Mesendoderm (in vitro differentiated cells): Measurements from ENCODE around the gene DCDC2C.

Experiments used
- DNase-seq: peaks from one replicate; pipeline ENCODE4 v3.0.0; 2013
- H2AK5ac ChIP-seq: 2 replicates; pipeline ENCODE4 v1.6.1; 2013; ENCODE audit warnings: low read length, inconsistent platforms
- H2BK120ac ChIP-seq: 2 replicates; pipeline ENCODE4 v1.6.1; 2013; ENCODE audit warnings: low read depth, mild to moderate bottlenecking, low read length, moderate library complexity, mixed read lengths
- H2BK15ac ChIP-seq: replicated peaks from 2 replicates; pipeline ENCODE4 v1.6.1; 2013; ENCODE audit warnings: low read depth, mild to moderate bottlenecking, moderate library complexity
- H2BK5ac ChIP-seq: 2 replicates; pipeline ENCODE4 v1.6.1; 2013; ENCODE audit warnings: low read length, inconsistent platforms
- H3K18ac ChIP-seq: 2 replicates; pipeline ENCODE4 v1.6.1; 2013; ENCODE audit warnings: mild to moderate bottlenecking, low read length, mixed read lengths
- H3K23ac ChIP-seq: one replicate; pipeline ENCODE4 v1.6.1; 2013; ENCODE audit warnings: low read length
- H3K27ac ChIP-seq: 2 replicates; pipeline ENCODE4 v1.5.1; 2013; ENCODE audit warnings: low read depth, mild to moderate bottlenecking, inconsistent platforms, low read length, moderate library complexity
- H3K27me3 ChIP-seq: 2 replicates; pipeline ENCODE4 v1.6.1; 2013; ENCODE audit warnings: low read length, control low read depth, mild to moderate bottlenecking, inconsistent platforms; ENCODE audit not compliant: insufficient read depth, poor library complexity
- H3K36me3 ChIP-seq: 2 replicates; pipeline ENCODE4 v1.6.1; 2013; ENCODE audit warnings: low read length, inconsistent platforms; ENCODE audit not compliant: control insufficient read depth, insufficient read depth
- H3K4ac ChIP-seq: one replicate; pipeline ENCODE4 v1.6.1; 2013; ENCODE audit warnings: low read depth, mild to moderate bottlenecking, low read length, moderate library complexity
- H3K4me1 ChIP-seq: 2 replicates; pipeline ENCODE4 v1.6.1; 2013; ENCODE audit warnings: low read depth, low read length, inconsistent platforms; ENCODE audit not compliant: control insufficient read depth
- H3K4me2 ChIP-seq: 2 replicates; pipeline ENCODE4 v1.6.1; 2013; ENCODE audit warnings: low read length
- H3K4me3 ChIP-seq: 2 replicates; pipeline ENCODE4 v1.5.1; 2013; ENCODE audit warnings: mild to moderate bottlenecking, low read length
- H3K56ac ChIP-seq: one replicate; pipeline ENCODE4 v1.6.1; 2013; ENCODE audit warnings: low read length
- H3K79me1 ChIP-seq: 2 replicates; pipeline ENCODE4 v1.6.1; 2013; ENCODE audit warnings: low read length, inconsistent platforms
- H3K79me2 ChIP-seq: 2 replicates; pipeline ENCODE4 v1.6.1; 2013; ENCODE audit warnings: mild to moderate bottlenecking, low read length; ENCODE audit not compliant: control insufficient read depth, insufficient read depth
- H3K9ac ChIP-seq: 2 replicates; pipeline ENCODE4 v1.6.1; 2013; ENCODE audit warnings: low read length, inconsistent platforms
- H4K5ac ChIP-seq: one replicate; pipeline ENCODE4 v1.6.1; 2013; ENCODE audit warnings: low read length
- H4K8ac ChIP-seq: one replicate; pipeline ENCODE4 v1.6.1; 2013; ENCODE audit warnings: low read depth, mild to moderate bottlenecking, control low read depth, low read length, moderate library complexity
- WGBS: extraction: QIAGEN DNeasy Blood & Tissue Kit; methylation state at CpG from one replicate; pipeline ENCODE4 v1.1.7; 2013; ENCODE audit warnings: low lambda C conversion rate, missing lambda C conversion rate; ENCODE audit not compliant: insufficient coverage; ENCODE audit errors: extremely low coverage; 5-methylcytosine and 5-hydroxymethylcytosine counted together

DCDC2C gene

DNA sequence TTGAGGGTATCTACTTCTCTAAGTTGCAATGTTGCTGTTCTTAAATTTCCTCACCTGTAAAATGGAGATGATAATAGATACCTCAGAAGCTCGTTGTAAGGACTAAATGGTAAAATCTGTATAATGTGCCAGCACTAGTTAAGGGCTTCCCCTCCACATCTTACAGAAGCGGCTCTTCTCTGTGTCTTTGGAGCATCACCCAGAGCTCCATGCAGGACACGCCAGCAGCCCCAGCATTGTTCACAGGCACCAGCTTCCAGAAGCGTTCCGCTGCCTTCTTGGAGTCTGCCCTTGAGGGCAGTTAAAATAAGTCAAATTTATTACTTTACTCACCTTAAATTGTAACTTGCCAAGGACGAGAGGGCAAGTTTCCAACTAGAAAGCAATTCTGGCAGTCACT is 5.8 kb downstream of the DCDC2C start:
- Histone ChIP-seq H3K56ac (no peak overlapping the region), H2BK120ac (no peak overlapping the region), H3K9ac (no peak overlapping the region), H3K23ac (no peak overlapping the region), H3K4me3 (no peak overlapping the region), H2AK5ac (no peak overlapping the region), H3K79me2 (no peaks in the 10 kb centered on the region), H3K4me2 (no peak overlapping the region), H4K8ac (no peak overlapping the region), H4K5ac (no peak overlapping the region), H3K27me3 (no peaks in the 10 kb centered on the region), H2BK5ac (no peak overlapping the region), H2BK15ac (no peak overlapping the region), H3K36me3 (no peaks in the 10 kb centered on the region), H3K4ac (no peak overlapping the region), H3K4me1 (no peaks in the 10 kb centered on the region), H3K27ac (no peak overlapping the region), H3K18ac (no peak overlapping the region), H3K79me1 (no peaks in the 10 kb centered on the region)
- no peak for DNase-seq
- WGBS = no CpG with 5 or more reads among the region's 6 CpGs

DNA sequence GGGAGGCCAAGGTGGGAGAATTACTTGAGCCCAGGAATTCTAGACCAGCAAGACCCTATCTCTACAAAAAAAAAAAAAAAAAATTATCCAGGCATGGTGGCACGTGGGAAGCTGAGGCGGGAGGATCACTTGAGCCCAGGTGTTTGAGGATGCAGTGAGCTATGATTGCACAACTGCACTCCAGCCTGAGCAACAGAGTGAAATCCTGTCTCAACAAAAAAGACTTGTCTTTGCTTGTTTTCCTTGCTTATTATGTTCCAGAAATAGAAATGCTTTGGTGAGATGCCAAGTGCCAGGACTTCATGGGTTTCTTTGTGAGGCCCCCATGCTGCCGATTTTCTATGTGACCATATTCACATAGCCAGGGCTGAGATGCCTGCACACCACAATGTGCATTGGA is 9.0 kb downstream of the DCDC2C start:
- no CpG with 5 or more reads among the region's 3 CpGs for WGBS

DNA sequence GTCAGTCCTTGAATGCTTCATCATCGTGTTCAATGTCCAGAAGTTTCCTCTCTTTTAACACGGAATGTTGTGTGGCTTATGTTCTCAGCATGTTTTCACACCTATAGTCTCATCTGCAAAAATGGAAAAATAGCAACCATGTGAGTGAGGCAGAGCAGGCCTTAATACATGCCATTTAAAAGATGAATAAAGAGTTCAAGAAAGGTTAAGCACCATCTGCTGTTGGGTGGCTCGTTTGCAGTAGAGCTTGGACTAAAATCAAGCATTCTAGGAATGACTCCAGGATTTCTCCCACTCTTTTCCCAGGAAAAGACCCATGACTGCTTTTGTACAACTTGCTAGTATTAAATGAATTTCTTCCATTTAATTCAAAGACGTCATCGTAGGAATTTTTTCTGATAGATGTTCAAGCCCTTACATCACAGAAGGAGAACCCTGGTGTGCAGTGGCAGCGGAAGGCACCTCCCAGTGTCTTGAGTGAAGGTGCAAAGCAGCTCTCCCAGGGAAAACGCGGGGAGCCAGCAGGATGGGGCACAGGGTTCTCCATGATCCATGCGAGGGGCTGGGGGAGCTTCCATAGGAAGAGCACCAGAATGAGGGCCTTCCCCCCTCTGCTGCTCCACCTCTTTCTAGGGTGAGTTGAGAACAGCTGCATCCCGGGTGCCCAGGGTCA is 9.6 kb downstream of the DCDC2C start:
- no CpG with 5 or more reads among the region's 10 CpGs for WGBS
- no peak overlapping the region for H3K23ac ChIP-seq
- no peak overlapping the region for H3K27ac ChIP-seq
- DNase-seq = no peak
- no peak overlapping the region for H3K4ac ChIP-seq
- no peak overlapping the region for H3K9ac ChIP-seq
- H3K56ac ChIP-seq = no peak overlapping the region
- H3K4me2 ChIP-seq = no peak overlapping the region
- no peak overlapping the region for H3K18ac ChIP-seq
- H4K8ac ChIP-seq = no peak overlapping the region
- no peaks in the 10 kb centered on the region for H3K4me1 ChIP-seq
- no peak overlapping the region for H2BK120ac ChIP-seq
- no peak overlapping the region for H2BK5ac ChIP-seq
- no peak overlapping the region for H2BK15ac ChIP-seq
- no peaks in the 10 kb centered on the region for H3K79me1 ChIP-seq
- H3K36me3 ChIP-seq = no peaks in the 10 kb centered on the region
- no peaks in the 10 kb centered on the region for H3K79me2 ChIP-seq
- H3K4me3 ChIP-seq = no peak overlapping the region
- no peak overlapping the region for H4K5ac ChIP-seq
- no peak overlapping the region for H2AK5ac ChIP-seq
- H3K27me3 ChIP-seq = no peaks in the 10 kb centered on the region

More for the DNA sequence above, 9.0 kb downstream of the DCDC2C start:
- H3K4me2 ChIP-seq = no peak overlapping the region
- no peak overlapping the region for H3K56ac ChIP-seq
- H2BK15ac ChIP-seq = no peak overlapping the region
- no peak overlapping the region for H2AK5ac ChIP-seq
- no peak for DNase-seq
- H3K27ac ChIP-seq = no peak overlapping the region
- no peaks in the 10 kb centered on the region for H3K4me1 ChIP-seq
- no peak overlapping the region for H4K5ac ChIP-seq
- H3K79me1 ChIP-seq = no peaks in the 10 kb centered on the region
- H2BK120ac ChIP-seq = no peak overlapping the region
- H3K4ac ChIP-seq = no peak overlapping the region
- no peak overlapping the region for H3K4me3 ChIP-seq
- no peaks in the 10 kb centered on the region for H3K27me3 ChIP-seq
- H4K8ac ChIP-seq = no peak overlapping the region
- H3K9ac ChIP-seq = no peak overlapping the region
- no peak overlapping the region for H3K18ac ChIP-seq
- H2BK5ac ChIP-seq = no peak overlapping the region
- H3K36me3 ChIP-seq = no peaks in the 10 kb centered on the region
- no peak overlapping the region for H3K23ac ChIP-seq
- H3K79me2 ChIP-seq = no peaks in the 10 kb centered on the region

DNA sequence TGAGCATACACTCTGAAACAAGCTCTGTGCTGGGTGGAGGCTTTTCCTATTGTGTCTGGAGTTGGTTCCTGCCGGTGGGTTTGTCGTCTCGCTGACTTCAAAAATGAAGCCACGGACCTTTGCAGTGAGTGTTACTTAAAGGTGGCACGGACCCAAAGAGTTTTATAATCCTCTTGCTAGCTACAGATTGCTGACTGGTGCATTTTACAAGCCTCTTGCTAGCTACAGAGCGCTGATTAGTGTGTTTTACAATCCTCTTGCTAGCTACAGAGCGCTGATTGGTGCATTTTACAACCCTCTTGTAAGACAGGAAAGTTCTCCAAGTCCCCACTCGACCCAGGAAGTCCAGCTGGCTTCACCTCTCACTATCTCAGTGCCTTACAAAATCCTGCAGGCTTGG is 15.3 kb downstream of the DCDC2C start:
- H3K4me2 ChIP-seq = no peak overlapping the region
- H2BK15ac ChIP-seq = no peak overlapping the region
- no peak overlapping the region for H3K27ac ChIP-seq
- no peak overlapping the region for H3K18ac ChIP-seq
- H3K23ac ChIP-seq = no peak overlapping the region
- no peaks in the 10 kb centered on the region for H3K79me2 ChIP-seq
- H3K79me1 ChIP-seq = no peaks in the 10 kb centered on the region
- no peak overlapping the region for H2BK5ac ChIP-seq
- H2AK5ac ChIP-seq = no peak overlapping the region
- no peak overlapping the region for H3K9ac ChIP-seq
- no peaks in the 10 kb centered on the region for H3K36me3 ChIP-seq
- H3K27me3 ChIP-seq = no peaks in the 10 kb centered on the region
- whole genome bisulfite sequencing = no CpG with 5 or more reads among the region's 8 CpGs
- H3K4me1 ChIP-seq = no peaks in the 10 kb centered on the region
- DNase-seq = no peak
- no peak overlapping the region for H2BK120ac ChIP-seq
- no peak overlapping the region for H3K4ac ChIP-seq
- H4K8ac ChIP-seq = no peak overlapping the region
- no peak overlapping the region for H3K56ac ChIP-seq
- H3K4me3 ChIP-seq = no peak overlapping the region
- H4K5ac ChIP-seq = no peak overlapping the region

- Histone ChIP-seq H3K27me3 (no peaks in the 10 kb centered on the region), H3K23ac (no peak overlapping the region), H2BK120ac (no peak overlapping the region), H3K4me2 (no peak overlapping the region), H3K4me3 (no peak overlapping the region), H3K79me1 (no peaks in the 10 kb centered on the region), H4K5ac (no peak overlapping the region), H3K36me3 (no peaks in the 10 kb centered on the region), H3K9ac (no peak overlapping the region), H3K4me1 (no peaks in the 10 kb centered on the region), H3K56ac (no peak overlapping the region), H2BK15ac (no peak overlapping the region), H3K4ac (no peak overlapping the region), H2AK5ac (no peak overlapping the region), H3K27ac (no peak overlapping the region), H4K8ac (no peak overlapping the region), H3K18ac (no peak overlapping the region), H2BK5ac (no peak overlapping the region), H3K79me2 (no peaks in the 10 kb centered on the region)
- WGBS = no CpG with 5 or more reads among the region's 11 CpGs
- DNase-seq = no peak
Measured at GRCh38 chr2:3725002-3725401, 21.6 kb downstream of the DCDC2C start.
